CD4-positive, alpha-beta T cell (primary cell): ENCODE data around the gene PHF2. TPM values are rescaled to one million over a fixed set of nuclear protein-coding genes. Genes with fewer than 3 reads are reported as not detected.

Experiments used
- ATAC-seq: fragments of 200-7000 bp; cut with Tn5 transposase; one replicate; pipeline ENCODE4 v1.10.0; 2022; ENCODE audit warnings: mild to moderate bottlenecking; ENCODE audit not compliant: poor library complexity
- CTCF ChIA-PET: fragments of 350-600 bp; sonication (Branson Sonifier 250); formaldehyde crosslinking; loops from one replicate; lab custom pipeline; 2021; ENCODE audit warnings: antibody characterized with exemption, inconsistent platforms; lab: Charles Lee
- POLR2A ChIA-PET: fragments of 350-600 bp; sonication (Branson Sonifier 250); formaldehyde crosslinking; loops from one replicate; lab custom pipeline; 2021; ENCODE audit warnings: antibody characterized with exemption, inconsistent platforms; lab: Charles Lee
- DNase-seq, 14 experiments: peaks; one replicate each; pipeline ENCODE4 v3.0.0-alpha.2; 2013 to 2020; ENCODE audit warnings: mixed read lengths in 2 of 14
- H3K27ac ChIP-seq, 2 donors: one replicate each; pipeline versions ENCODE4 v1.5.1 to v1.7.0; 2013; ENCODE audit warnings: low read length in 2 of 2, low read depth in 1 of 2, mild to moderate bottlenecking in 1 of 2
- H3K27me3 ChIP-seq, 2 experiments: 1 replicate in 1 of 2; 2 replicates in 1 of 2; pipeline versions ENCODE4 v1.6.1 to v1.7.0; 2013; ENCODE audit warnings: low read length in 2 of 2, control low read depth in 1 of 2, mild to moderate bottlenecking in 1 of 2, moderate library complexity in 1 of 2; ENCODE audit not compliant: insufficient read depth in 2 of 2, control insufficient read depth in 1 of 2
- H3K36me3 ChIP-seq: one replicate; pipeline ENCODE4 v1.6.1; 2013; ENCODE audit warnings: low read length, control low read depth; ENCODE audit not compliant: insufficient read depth
- H3K4me1 ChIP-seq: one replicate; pipeline ENCODE4 v1.6.1; 2013; ENCODE audit warnings: low read length, control low read depth; ENCODE audit not compliant: insufficient read depth
- H3K4me3 ChIP-seq: one replicate; pipeline ENCODE4 v1.5.1; 2013; ENCODE audit warnings: mild to moderate bottlenecking, low read length, moderate library complexity
- H3K9me3 ChIP-seq, 2 experiments: 1 replicate in 1 of 2; 2 replicates in 1 of 2; pipeline versions ENCODE4 v1.6.1 to v1.7.0; 2013; ENCODE audit warnings: low read length in 2 of 2, mild to moderate bottlenecking in 2 of 2, control low read depth in 1 of 2, moderate library complexity in 1 of 2; ENCODE audit not compliant: control insufficient read depth in 1 of 2, insufficient read depth in 1 of 2
- H3K27ac Mint-ChIP-seq: one replicate; pipeline ENCODE4 v1.8.0; 2020; ENCODE audit warnings: mixed read lengths
- H3K27me3 Mint-ChIP-seq: one replicate; pipeline ENCODE4 v1.8.0; 2021; ENCODE audit warnings: mixed read lengths
- H3K36me3 Mint-ChIP-seq: one replicate; pipeline ENCODE4 v1.8.0; 2021; ENCODE audit warnings: low read depth, mixed read lengths
- H3K4me1 Mint-ChIP-seq: one replicate; pipeline ENCODE4 v1.8.0; 2021; ENCODE audit warnings: low read depth, mixed read lengths
- H3K4me3 Mint-ChIP-seq: one replicate; pipeline ENCODE4 v1.8.0; 2020; ENCODE audit warnings: mild to moderate bottlenecking, mixed read lengths
- H3K9me3 Mint-ChIP-seq: one replicate; pipeline ENCODE4 v1.8.0; 2020; ENCODE audit warnings: mixed read lengths
- CTCF ChIP-seq: fragments of 200-600 bp; IDR thresholded peaks from one replicate; pipeline ENCODE4 v1.8.0; 2022; ENCODE audit warnings: antibody characterized with exemption, mild to moderate bottlenecking
- intact Hi-C, 2 experiments: fragments of 100-400 bp; cut with DNase I in 1 of 2; cut with micrococcal nuclease in 1 of 2; formaldehyde crosslinking; loops; one replicate each; pipeline versions ENCODE4 v1.15.1 to v1.9.0; 2023 to 2025; cut with DNase I, micrococcal nuclease
- total RNA-seq, 174 experiments: library from RNA in 2 of 174; stranded (reverse) in 2 of 174; gene quantifications; one replicate each; pipeline ENCODE4 v1.2.3 and lab custom pipeline; 2021 to 2026

The PHF2 gene
- total RNA-seq, 2 experiments from 2014 or later = 27.3 to 28.8 TPM

GRCh38 chr9:93543117-93543516, 33.3 kb upstream of the PHF2 start:
- intact Hi-C loops = no loop called here
- H3K36me3 Mint-ChIP-seq = peaks cover 82% of the 10 kb centered on the region
- H3K9me3 ChIP-seq = no peaks in the 10 kb centered on the region
- peaks cover 56% of the 10 kb centered on the region for H3K36me3 ChIP-seq
- no peaks in the 10 kb centered on the region for H3K27me3 Mint-ChIP-seq
- H3K27me3 ChIP-seq = no peaks in the 10 kb centered on the region
- TF ChIP-seq CTCF = no peak
- H3K4me3 ChIP-seq = no peak overlapping the region
- DNase-seq (no peak), ATAC-seq (no peak)
- H3K4me1 ChIP-seq = no peaks in the 10 kb centered on the region
- no peaks in the 10 kb centered on the region for H3K9me3 Mint-ChIP-seq
- POLR2A ChIA-PET = no interaction called here
- CTCF ChIA-PET = no interaction called here
- no peak overlapping the region for H3K27ac Mint-ChIP-seq
- no peak overlapping the region for H3K4me3 Mint-ChIP-seq
- no peak overlapping the region for H3K27ac ChIP-seq
- H3K4me1 Mint-ChIP-seq = no peaks in the 10 kb centered on the region

DNA sequence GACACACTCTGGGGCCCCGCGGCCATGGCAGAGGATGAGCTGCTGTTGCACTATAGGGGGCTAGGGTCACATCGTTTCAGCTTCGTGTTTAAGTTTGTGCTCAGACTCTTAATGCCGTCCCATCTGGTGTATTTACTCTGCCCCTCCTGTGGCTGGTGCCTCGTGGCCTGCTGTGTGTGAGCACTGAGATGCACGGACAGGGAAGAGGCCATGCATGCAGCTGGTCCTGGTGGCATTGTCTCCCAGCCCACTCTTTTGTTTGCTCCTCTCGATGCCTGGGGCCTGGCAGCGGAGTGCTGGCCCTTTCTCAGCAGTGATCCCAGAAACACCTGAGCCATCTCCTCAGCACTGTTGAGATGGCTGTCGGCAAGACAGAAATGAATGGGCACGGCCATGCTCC, 30.0 kb upstream of the PHF2 start:
- Mint-ChIP-seq H3K4me1 (no peaks in the 10 kb centered on the region), H3K9me3 (no peaks in the 10 kb centered on the region), H3K4me3 (no peak overlapping the region), H3K27me3 (no peaks in the 10 kb centered on the region), H3K27ac (no peak overlapping the region), H3K36me3 (peaks cover 83% of the 10 kb centered on the region)
- Histone ChIP-seq H3K4me3 (no peak overlapping the region), H3K27ac (no peak overlapping the region), H3K9me3 (no peaks in the 10 kb centered on the region), H3K36me3 (peaks cover 60% of the 10 kb centered on the region), H3K27me3 (no peaks in the 10 kb centered on the region), H3K4me1 (no peaks in the 10 kb centered on the region)
- no peak for TF ChIP-seq CTCF
- POLR2A ChIA-PET = no interaction called here
- no peak for DNase-seq
- intact Hi-C loops = no loop called here
- ATAC-seq = no peak
- CTCF ChIA-PET = no interaction called here

GRCh38 chr9:93549611-93550010, 26.8 kb upstream of the PHF2 start:
- POLR2A ChIA-PET = no interaction called here
- ATAC-seq (no peak), DNase-seq (no peak)
- CTCF ChIA-PET = interaction anchor here (1.3 kb wide), 1 partner anchor 17 kb away, joined by 3 read pairs; no protein-coding TSS in a partner anchor
- Histone ChIP-seq H3K4me1 (no peaks in the 10 kb centered on the region), H3K4me3 (no peak overlapping the region), H3K27ac (no peak overlapping the region), H3K27me3 (no peaks in the 10 kb centered on the region), H3K36me3 (peaks cover 61% of the 10 kb centered on the region), H3K9me3 (no peaks in the 10 kb centered on the region)
- Mint-ChIP-seq H3K27ac (peak overlapping the region; percentile 14), H3K9me3 (no peaks in the 10 kb centered on the region), H3K36me3 (peaks cover 81% of the 10 kb centered on the region), H3K4me1 (no peaks in the 10 kb centered on the region), H3K4me3 (no peak overlapping the region), H3K27me3 (no peaks in the 10 kb centered on the region)
- TF ChIP-seq CTCF = no peak
- intact Hi-C loops = no loop called here
